Hypothalamus (tissue), 51 donors: ENCODE results near the gene ZBTB49.

Experiments
- DNase-seq, 51 donors: peaks; one replicate each; lab custom pipeline; 2025; lab: John Stamatoyannopoulos, UW

The ZBTB49 gene

GRCh38 chr4:4349867-4350266 is 59.8 kb downstream of the ZBTB49 start:
- no peak for DNase-seq

DNA sequence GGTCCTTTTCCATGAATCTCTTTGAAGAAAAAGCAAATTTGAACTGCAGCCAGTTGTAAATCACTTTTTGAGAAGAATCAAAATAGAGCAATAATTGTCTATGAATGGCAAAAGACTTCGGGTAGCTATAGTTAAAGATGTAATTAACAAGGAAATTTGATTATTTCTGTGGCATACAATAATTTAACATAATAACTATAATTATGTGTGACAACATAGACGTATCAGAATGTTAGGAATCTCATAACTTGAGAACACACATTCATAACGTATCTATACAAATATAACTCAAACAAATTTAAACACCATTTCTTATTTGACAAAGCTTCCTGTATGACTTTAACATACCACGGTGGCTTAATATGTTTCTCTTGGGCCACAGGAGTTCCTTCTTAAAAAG is 60.9 kb downstream of the ZBTB49 start:
- no peak for DNase-seq

GRCh38 chr4:4355302-4355701 is 65.3 kb downstream of the ZBTB49 start:
- no peak for DNase-seq

GRCh38 chr4:4356106-4357041 is 66.3 kb downstream of the ZBTB49 start:
- no peak for DNase-seq

DNA sequence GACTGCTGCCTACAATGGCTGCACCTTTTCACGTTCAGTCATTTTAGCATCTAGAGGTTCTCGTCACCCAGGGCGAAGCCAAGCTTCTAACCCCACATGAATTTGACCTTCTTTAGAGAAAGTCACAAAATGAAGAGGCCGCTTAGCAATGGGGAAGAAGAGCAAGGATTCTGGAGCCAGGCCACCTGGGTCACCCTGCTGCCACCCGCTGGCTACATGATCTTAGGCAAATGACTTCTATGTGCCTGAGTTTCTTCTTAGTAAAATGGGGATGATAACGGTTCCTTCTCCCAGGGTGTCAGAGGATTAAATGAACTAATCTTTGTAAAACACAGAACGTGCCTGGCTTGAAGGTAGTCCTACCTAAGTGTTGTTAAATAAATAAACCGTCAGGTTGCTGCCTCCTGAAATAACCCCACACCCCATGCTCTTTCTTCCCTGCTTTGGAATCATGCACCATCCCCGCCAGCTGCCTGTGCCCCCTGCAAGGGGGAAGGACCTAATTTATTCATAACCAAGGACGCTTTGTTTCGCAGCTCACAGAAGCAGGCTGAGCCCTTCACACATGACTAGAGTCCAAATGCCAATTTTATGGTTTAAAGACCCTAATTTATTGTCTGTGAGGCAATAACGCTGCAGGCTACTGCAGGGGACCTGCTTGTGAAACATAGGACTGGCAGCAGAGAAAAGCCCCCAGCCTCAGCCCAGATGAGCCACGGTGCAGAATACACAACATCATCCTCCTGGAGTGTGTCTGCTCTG is 68.2 kb downstream of the ZBTB49 start:
- DNase-seq = no peak

DNA sequence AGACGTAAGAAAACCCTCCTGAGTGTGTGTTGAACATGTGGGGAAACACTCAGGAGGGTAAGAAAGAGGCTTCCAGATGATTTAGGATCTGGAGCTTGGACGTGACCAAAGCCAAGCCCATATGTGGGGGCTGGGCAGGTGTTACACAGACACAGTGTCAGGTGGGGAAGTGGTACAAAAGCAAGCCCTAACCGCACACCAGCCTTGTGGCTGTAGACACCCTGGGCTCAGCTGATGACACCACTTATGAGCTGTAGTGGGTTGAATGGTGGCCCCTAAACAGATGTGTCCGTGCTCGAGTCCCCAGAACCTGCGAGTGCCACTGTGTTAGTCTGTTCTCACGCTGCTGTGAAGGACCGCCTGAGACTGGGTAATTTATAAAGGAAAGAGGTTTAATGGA is 71.8 kb downstream of the ZBTB49 start:
- DNase-seq = no peak

DNA sequence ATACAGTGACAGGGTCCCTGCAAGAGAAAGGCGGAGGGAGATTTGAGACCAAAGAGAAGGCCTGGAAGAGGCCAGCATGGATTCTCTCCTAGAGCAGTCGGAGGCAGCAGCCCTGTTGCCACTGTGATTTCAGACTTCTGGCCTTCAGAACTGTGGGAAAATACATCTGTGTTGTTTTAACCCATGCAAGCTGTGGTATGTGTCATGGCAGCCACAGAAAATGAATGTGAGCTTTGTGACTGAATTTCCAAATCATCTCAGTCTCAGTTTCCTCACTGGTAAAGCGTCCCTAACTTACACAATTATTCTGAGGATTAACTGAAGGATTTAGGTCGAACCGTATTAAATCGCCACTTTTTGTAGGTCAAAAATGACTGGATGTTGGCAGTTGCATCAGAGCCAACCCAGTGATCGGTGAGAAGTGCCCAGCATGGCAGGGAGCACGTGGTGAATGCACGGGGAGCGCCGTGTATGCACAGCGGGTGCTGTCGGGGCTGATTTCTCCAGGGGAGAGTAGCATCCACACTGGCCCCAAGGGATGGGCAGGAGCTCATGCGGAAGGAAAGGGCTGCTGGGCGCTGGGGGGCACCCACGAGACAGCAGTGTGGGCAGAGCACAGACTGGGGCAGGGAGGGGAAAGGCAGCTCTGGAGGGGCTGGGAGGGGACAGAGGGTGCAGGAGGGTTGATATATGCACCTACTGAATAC is 73.1 kb downstream of the ZBTB49 start:
- DNase-seq = no peak

DNA sequence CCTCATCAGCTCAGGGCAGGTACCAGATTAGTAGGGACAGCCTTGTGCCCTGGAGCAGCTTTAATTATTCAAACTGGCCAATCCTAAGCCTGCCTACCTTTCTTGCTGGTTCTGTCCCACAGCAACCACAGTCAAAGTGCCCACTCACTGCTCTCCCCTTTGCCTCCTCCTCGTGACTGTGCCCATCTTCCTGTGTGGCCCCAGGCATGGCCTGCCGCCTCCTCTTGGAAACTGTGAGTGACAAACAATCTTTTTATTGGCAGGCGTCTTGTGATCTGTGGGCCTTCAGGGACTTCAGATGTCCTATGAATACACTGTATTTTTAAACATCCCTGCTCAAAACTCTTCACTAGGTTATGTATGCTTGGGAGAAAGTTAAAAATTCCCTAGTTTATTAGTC is 74.0 kb downstream of the ZBTB49 start:
- DNase-seq = no peak

DNA sequence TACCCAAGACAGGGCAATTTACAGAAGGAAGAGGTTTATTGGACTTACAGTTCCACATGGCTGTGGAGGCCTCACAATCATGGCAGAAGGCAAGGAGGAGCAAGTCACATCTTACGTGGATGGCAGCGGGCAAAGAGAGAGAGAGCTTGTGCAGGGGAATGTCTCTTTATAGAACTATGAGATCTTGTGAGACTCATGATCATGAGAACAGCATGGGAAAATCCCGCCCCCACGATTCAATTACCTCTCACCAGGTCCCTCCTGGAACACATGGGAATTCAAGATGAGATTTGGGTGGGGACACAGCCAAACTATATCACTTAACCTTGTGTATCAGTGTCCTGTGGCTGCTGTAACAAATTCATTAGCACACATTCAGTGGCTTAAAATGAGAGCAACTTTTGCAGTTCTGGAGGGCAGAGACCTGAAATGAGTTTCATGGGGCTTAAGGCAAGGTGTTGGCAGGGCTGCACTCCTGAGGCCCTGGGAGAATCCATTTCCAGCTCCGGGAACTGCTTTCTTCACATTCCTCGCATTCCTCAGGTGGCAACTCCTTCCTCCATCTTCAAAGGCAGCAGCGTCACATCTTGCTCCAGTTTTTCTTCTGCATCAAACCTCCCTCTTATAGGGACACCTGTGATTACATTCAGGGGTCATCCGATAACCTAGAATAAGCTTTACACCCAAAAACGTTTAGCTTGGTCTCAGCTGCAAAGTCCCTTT is 74.6 kb downstream of the ZBTB49 start:
- no peak for DNase-seq

- no peak for DNase-seq
These were observed 78.9 kb downstream of the ZBTB49 start for GRCh38 chr4:4368809-4369580.
